MM.1S (cell line): ENCODE measurements around the gene YY2.

Experiments used
- CTCF ChIP-seq: fragments of 300-600 bp; sonication (generic); IDR thresholded peaks from 2 replicates; pipeline ENCODE4 v1.5.1; 2016; ENCODE audit warnings: antibody characterized with exemption, low read length, mixed read lengths
- EZH2phosphoT487 ChIP-seq: fragments of 300-600 bp; sonication (generic); IDR thresholded peaks from 2 replicates; pipeline ENCODE4 v1.6.1; 2018; ENCODE audit warnings: antibody characterized with exemption, low read length

DNA sequence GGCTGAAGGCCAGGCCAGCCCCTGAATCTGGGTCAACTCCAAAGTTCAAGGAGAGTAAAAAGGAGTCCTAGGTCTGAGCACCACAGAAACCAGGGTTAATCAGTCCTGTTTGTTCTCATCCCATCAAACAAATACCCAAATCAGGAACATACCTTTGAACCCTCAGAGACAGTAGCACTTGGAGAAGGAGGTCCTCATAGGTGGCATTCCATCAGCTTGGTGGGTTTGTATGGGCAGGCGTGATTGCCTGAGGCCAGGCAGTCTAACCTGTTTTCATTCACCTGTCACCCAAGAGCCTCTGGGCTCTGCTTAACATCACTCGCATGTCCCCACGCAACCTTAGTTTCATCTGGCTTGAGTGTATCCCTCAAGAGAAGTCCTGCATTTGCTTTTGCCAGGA is 33.9 kb upstream of the YY2 start:
- no peak for TF ChIP-seq CTCF
- TF ChIP-seq EZH2phosphoT487, result no peak
